ENCODE measurements around the gene TLR8.

TLR8 gene

GRCh38 chrX:12894074-12895030, 12.1 kb upstream of the TLR8 start:
- DNase-seq (ENCODE audit: low read depth, low spot score) = peak; percentile 29
- TF ChIP-seq, protein P1, sequence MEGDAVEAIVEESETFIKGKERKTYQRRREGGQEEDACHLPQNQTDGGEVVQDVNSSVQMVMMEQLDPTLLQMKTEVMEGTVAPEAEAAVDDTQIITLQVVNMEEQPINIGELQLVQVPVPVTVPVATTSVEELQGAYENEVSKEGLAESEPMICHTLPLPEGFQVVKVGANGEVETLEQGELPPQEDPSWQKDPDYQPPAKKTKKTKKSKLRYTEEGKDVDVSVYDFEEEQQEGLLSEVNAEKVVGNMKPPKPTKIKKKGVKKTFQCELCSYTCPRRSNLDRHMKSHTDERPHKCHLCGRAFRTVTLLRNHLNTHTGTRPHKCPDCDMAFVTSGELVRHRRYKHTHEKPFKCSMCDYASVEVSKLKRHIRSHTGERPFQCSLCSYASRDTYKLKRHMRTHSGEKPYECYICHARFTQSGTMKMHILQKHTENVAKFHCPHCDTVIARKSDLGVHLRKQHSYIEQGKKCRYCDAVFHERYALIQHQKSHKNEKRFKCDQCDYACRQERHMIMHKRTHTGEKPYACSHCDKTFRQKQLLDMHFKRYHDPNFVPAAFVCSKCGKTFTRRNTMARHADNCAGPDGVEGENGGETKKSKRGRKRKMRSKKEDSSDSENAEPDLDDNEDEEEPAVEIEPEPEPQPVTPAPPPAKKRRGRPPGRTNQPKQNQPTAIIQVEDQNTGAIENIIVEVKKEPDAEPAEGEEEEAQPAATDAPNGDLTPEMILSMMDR (IDR thresholded peaks at IDR 0.05; ENCODE audit: low read depth, low read length) = peak; percentile 66
- in situ Hi-C loops (cut with HindIII; ENCODE audit: low sequenced_read_pairs) = no loop called here
- H3K4me3 ChIP-seq (ENCODE audit: low read depth, low read length) = no peak overlapping the region

DNA sequence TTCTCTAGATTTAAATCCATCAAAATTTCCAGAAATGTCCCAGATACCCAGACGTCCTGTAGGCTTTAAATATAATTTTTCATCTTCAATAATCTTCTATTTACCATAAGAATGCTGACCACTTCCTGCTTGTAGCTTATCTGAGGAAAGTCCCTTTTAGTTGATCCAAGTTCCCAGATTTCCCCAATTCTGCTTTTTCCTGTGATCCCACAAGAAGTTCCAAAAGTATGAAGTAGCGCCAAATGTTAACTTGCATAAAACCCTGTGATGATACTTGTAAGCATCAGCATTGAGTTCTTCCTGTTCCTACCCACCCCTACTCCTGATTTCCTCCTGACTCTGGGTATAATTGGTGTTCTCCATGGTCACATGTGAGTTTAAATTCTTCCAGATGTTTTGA, 10.6 kb upstream of the TLR8 start:
- peak; percentile 1 for DNase-seq (ENCODE audit: low read depth, low spot score)
- TF ChIP-seq, protein P1 (IDR thresholded peaks at IDR 0.05; ENCODE audit: low read depth, low read length) = no peak
- H3K4me3 ChIP-seq (ENCODE audit: low read depth, low read length) = no peak overlapping the region
- in situ Hi-C loops (cut with HindIII; ENCODE audit: low sequenced_read_pairs) = no loop called here

DNA sequence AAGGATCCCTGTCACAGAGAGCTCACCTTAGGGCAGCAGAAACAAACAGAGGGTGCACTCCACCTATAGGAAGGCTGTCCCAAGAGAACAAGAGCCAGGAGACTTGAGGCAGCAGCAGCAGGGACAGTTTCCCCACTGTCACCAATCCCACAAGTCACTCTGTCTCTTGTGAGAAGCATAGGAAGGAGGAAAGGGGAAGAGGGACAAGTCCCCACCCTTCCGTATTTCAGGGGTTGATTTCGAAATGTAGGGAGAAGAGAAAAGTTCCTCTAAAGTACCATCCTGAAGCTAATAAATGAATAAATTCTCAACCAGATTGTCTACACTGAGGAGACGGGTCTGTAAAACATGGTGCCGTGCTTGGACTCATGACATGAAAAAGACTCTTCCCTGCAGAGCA, 9.5 kb upstream of the TLR8 start:
- no peak for DNase-seq (ENCODE audit: low read depth, low spot score)
- in situ Hi-C loops (cut with HindIII; ENCODE audit: low sequenced_read_pairs) = no loop called here

DNA sequence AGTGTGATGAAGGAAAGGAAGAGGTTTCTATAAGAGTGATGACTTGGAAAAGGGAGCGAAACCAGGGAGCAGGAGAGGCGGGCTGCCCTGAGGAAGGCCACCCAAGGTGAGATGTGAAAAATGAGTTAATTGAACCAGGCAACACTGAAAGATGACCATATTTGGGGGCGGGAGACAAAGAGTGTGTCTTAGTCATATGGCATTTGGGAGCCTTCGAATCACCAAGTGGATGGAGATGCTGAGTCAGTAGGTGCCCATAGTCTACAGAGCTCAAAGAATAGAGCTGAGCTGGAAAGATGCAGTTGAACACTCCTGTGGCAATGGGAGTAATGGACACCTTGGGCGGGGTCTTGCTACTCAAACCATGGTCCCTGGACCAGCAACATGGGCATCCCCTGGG, 8.3 kb upstream of the TLR8 start:
- no peak overlapping the region for H3K4me3 ChIP-seq (ENCODE audit: low read depth, low read length)
- in situ Hi-C loops (cut with HindIII; ENCODE audit: low sequenced_read_pairs) = no loop called here
- TF ChIP-seq, protein P1 (IDR thresholded peaks at IDR 0.05; ENCODE audit: low read depth, low read length) = no peak
- no peak for DNase-seq (ENCODE audit: low read depth, low spot score)

More for the DNA sequence above, 9.5 kb upstream of the TLR8 start:
- TF ChIP-seq, protein P1 (IDR thresholded peaks at IDR 0.05; ENCODE audit: low read depth, low read length) = no peak
- H3K4me3 ChIP-seq (ENCODE audit: low read depth, low read length) = no peak overlapping the region

DNA sequence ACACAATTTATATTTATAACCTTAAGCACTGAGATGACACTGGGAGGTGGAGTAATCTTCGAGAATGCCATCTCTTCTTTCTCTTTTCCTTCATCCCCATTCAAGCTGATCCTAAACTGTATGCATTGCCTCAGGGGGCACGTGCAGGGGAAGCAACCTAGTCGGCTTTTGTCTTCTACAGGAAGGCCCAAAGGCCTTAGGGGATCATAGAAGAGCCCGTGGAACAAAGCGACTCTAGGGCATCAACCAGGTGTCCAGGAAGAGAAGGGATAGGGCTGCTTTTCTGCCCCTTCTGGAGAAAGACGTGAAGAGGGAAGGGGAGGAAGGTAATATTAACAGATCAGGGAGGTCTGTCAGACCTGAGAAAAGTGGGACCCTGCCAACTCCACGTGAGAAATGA, 6.9 kb upstream of the TLR8 start:
- in situ Hi-C loops (cut with HindIII; ENCODE audit: low sequenced_read_pairs) = no loop called here
- H3K4me3 ChIP-seq (ENCODE audit: low read depth, low read length) = no peak overlapping the region
- TF ChIP-seq, protein P1 (IDR thresholded peaks at IDR 0.05; ENCODE audit: low read depth, low read length) = no peak
- no peak for DNase-seq (ENCODE audit: low read depth, low spot score)

DNA sequence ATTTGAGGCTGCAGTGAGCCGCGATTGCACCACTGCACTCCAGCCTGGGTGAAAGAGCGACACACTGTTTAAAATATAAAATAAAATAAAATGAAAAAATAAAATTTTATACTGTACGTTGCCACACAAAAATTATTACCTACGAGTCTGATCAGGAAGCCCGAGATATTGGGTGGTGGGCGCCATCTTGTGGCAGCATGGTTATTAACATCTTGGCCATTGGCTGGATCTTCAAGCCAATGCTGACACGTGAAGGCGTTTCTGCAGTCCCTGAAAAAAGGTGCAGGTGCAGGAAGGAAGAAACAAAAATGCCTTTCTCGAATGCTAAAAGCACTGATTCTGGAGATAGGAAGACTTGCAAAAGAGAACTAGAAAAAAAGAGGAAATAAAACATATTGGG, 4.9 kb upstream of the TLR8 start:
- peak; percentile 32 for DNase-seq (ENCODE audit: low read depth, low spot score)
- TF ChIP-seq, protein P1 (IDR thresholded peaks at IDR 0.05; ENCODE audit: low read depth, low read length) = peak; percentile 57
- H3K4me3 ChIP-seq (ENCODE audit: low read depth, low read length) = no peak overlapping the region
- in situ Hi-C loops (cut with HindIII; ENCODE audit: low sequenced_read_pairs) = no loop called here

All from astrocyte of the spinal cord (primary cell).